Activated CD8-positive, alpha-beta memory T cell treated with anti-CD3 and anti-CD28 coated beads for 48 hours (primary cell): Measurements from ENCODE around the gene USP24.
"Not testable (repeated sequence)": the region's sequence is repeated elsewhere in the genome, so short reads cannot be mapped to it uniquely, and the experiment has no call there.

ENCODE experiments used
- DNase-seq, 3 experiments: peaks; one replicate each; pipeline ENCODE4 v3.0.0-alpha.2; 2020; ENCODE audit warnings: low read depth in 2 of 3, low spot score in 2 of 3

The USP24 gene

GRCh38 chr1:55124470-55124869 is 90.7 kb downstream of the USP24 start:
- no peak for DNase-seq

DNA sequence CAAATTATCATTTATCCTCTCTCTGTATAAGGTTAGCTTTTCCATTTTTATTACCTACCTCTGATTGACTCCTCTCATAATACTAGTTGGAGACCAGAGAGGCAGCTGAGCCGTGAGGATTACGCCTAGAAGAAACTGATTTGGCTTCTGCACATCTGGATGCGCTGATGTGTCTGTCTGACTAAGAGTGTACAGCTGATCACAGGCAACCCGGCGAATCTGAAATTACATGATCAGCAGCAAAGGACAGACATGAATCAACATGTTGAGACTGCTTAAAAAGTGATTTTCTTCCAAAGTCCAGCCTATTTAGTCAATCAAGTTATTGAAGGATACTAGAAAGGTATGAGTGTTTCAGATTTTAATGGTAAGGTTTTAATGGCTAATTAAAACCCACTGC is 94.6 kb downstream of the USP24 start:
- no peak for DNase-seq

- DNase-seq = no peak
Observed at GRCh38 chr1:55118651-55119329, 96.4 kb downstream of the USP24 start.

DNA sequence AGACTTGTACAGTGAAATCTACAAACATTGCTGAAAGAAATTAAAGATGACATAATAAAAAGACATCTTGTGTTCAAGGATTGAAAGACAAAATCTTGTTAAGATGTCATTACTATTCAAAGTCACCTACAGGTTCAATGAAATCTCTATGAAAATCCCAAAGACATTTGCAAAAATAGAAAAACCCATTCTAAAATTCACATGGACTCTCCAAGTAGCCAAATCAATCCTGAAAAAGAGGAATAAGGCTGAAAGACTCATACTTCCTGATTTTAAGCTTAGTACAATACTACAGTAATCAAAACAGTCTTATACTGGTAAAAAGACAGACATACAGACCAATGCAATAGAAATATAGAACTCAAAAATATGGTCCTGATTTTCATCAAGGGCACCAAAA is 97.2 kb downstream of the USP24 start:
- DNase-seq = no peak

DNA sequence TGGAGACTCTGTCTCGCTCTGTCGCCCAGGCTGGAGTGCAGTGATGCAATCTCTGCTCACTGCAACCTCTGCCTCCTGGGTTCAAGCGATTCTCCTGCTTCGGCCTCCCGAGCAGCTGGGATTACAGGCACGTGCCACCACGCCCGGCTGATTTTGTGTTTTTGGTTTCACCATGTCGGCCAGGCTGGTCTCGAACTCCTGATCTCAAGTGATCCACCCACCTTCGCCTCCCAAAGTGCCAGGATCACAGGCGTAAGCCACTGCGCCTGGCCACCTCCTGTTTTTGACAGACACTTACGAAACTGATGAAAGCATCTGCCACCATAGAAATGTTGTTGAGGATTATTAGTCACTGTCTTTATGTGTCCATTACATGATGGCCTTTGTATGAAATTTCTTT is 106.2 kb downstream of the USP24 start:
- DNase-seq = not testable (repeated sequence)

DNA sequence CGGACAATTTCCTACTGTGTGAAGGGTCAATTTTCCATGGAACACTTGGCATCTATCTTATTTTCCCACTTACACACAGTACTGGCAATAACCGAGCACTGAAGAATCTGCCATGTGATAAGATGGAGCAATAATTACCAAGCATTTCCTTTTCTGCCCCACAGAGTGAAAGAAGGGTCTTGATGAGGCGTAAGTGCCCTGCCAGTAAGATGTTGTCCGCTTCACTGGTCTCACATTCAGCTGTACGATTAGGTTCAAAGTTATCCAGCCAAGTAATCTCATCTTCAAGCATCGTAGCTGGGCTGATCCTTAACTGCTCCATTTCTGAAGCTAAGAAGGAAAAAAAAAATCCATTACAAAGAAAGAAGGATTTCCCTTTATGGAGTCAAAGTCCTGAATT is 108.1 kb downstream of the USP24 start:
- no peak for DNase-seq

- DNase-seq = no peak
Observed at GRCh38 chr1:55103891-55104290, 111.3 kb downstream of the USP24 start.

- no peak for DNase-seq
Observed at GRCh38 chr1:55095095-55095494, 120.1 kb downstream of the USP24 start.

GRCh38 chr1:55092475-55092874 is 122.7 kb downstream of the USP24 start:
- DNase-seq = no peak

- DNase-seq = no peak
Observed at GRCh38 chr1:55089683-55090082, 125.5 kb downstream of the USP24 start.

DNA sequence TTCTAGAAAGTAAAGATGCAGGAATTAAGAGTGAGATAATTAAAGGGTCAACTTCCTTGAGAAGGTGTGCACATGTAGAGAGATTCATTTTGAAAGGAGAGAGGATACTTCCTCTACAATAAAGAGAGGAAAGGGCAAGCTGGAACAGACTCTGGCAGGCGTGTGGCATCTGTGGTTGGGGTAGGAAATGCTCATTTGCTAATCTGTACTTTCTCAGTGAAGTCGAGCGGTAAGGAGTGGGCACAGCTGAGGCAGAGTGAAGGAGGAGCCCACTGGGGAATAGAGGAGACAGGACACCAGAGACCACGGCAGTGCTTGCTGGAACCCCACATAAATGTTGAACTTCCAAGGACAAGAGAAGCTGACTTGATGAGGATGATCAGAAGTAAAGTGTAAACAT is 126.8 kb downstream of the USP24 start:
- DNase-seq = no peak

GRCh38 chr1:55087439-55087838 is 127.7 kb downstream of the USP24 start:
- no peak for DNase-seq

DNA sequence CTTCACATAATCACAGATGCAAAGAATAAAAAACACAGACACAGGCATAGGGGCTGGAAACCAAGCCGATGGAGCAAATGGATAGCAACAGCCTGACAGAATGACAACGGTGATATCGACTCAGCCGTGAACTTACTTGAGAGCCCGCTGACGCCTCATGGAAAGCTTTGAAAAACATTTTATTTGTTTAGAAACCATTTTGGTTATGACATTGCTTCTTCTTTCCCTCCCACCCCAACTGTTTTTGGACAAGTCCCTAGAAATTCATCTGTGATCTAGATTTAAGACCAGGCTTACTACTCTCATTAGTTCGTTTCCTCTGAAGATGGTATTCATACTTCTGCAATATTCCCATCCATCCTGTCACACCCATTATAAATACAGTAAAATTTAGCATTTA is 130.9 kb downstream of the USP24 start:
- no peak for DNase-seq

DNA sequence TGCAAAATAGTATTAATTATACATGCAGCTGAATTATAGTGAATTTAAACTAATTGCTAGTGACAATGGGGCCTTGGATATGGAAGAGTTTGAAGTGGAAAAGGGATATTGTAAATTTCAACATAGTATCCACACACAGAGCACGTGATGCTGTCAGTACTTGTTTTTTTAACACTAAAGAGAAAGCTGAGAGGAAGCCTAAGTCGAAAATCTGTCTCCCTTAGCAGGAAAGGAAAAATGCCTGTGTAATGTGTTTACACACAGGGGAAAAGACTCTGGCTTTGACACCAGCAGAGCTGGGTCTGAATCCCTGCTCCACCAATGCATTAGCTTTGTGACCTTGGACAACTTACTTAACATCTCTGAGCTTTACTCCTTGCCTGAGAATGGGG is 133.3 kb downstream of the USP24 start:
- DNase-seq = no peak

DNA sequence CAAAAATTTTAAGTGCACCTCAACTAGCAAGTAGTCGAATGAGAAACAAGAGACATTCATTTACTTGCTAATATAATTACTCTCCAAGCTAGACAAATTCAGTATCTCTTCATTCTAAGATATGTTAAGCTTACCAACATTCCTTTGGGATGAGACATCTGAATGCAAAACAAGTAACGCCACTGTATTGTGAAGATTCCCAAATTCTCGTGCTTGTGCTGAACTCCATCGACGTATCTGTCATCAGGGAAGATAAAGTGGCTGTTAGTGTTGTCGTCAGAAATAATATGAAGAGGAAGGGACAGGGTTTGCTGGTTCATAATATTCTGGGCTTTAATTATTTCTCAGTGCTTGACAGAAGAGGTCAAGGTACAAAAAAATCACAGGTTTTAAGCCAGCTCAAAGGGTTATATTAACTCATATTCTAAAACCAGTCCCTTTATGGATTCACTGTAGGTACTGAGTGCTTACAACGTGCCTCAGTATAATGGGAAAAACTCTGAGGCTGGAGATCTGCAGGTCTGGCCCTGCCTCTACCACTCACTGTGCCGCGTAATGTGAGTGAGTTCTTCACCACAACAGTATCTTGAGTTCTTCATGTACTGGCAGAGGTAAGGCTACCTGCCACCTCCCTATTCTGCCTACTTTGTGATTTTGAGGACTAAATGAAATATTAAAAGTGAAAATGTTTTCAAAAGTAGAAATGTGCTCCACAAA is 133.8 kb downstream of the USP24 start:
- DNase-seq = no peak

GRCh38 chr1:55079651-55080050 is 135.5 kb downstream of the USP24 start:
- DNase-seq = no peak

DNA sequence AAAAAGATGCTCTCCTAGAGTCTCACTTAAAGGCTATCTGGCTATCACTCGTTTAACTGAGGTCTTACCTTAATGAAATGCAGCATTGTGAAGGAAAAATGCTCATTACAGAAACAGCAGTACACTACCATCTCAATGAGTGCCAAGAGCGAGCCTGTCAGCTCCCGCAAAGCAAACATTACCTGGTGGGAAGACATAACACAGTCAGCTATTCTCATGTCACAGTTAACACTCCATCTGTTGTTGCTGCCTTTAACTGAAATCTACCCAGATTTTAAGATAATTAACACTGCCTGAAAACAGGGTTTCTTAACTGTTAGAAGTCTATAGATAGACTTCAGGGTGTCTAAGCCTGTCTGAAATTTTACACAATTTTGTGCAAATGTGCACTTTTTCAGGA is 136.7 kb downstream of the USP24 start:
- no peak for DNase-seq

DNA sequence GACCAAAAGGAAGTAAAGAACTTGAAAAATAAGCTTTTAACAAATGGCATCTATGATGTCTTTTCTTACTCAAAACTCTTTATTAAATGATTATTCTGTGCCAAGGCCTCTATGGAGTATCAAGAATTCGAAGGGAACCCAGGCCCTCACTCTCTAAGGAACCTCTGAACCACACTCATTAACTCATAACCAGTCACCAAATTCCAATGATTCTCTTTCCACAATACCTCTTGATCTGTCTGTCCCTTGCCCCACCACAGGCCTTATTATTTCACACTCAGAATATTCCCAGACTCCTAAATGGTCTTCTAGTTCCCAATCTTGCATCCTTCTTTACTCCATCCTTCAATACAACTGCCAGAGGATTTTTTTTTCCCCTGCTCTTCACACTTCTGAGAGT is 138.8 kb downstream of the USP24 start:
- no peak for DNase-seq

DNA sequence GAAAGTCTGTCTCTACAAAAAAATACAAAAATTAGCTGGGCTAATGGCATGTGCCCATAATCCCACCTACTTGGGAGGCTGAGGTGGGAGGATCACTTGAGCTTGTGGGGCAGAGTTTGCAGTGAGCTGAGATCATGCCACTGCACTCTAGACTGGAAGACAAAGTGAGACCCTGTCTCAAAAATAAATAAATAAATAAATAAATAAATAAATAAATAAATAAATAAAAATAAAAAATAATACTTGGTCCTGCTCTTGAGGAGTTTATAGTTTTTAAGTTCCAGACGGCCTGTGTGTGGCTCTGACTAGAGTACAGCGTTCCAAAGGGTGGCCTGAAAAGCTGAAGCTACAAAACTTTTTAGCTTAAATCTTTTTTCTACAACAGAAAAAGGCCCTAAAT is 140.7 kb downstream of the USP24 start:
- no peak for DNase-seq

GRCh38 chr1:55073187-55073916 is 141.8 kb downstream of the USP24 start:
- DNase-seq = no peak

- no peak for DNase-seq
Observed at GRCh38 chr1:55071477-55071876, 143.7 kb downstream of the USP24 start.
